ENCODE measurements around the gene DYRK3.
"Not testable (repeated sequence)": the region's sequence is repeated elsewhere in the genome, so short reads cannot be mapped to it uniquely, and the experiment has no call there.

Gene DYRK3

DNA sequence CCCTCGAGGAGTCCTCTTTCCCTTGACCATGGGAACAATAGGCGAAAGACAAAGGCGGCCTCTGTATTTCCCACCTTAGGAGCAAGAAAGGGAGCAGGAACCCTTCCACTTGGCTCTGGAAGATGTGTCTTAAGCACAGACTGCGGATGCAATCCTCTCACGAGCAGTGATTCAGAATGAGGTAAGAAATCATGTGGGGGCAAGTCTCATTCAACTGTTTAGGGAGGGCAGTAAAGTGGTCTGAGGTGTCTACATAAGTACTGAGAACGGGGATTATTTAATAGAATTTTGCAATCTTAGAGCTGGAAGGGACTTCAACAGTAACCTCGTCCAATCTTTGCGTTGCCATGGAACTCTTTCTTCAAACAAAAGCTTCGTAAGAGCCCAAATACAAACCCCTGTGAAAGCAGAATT, 1.6 kb upstream of the DYRK3 start:
- DNase-seq = no peak

DNA sequence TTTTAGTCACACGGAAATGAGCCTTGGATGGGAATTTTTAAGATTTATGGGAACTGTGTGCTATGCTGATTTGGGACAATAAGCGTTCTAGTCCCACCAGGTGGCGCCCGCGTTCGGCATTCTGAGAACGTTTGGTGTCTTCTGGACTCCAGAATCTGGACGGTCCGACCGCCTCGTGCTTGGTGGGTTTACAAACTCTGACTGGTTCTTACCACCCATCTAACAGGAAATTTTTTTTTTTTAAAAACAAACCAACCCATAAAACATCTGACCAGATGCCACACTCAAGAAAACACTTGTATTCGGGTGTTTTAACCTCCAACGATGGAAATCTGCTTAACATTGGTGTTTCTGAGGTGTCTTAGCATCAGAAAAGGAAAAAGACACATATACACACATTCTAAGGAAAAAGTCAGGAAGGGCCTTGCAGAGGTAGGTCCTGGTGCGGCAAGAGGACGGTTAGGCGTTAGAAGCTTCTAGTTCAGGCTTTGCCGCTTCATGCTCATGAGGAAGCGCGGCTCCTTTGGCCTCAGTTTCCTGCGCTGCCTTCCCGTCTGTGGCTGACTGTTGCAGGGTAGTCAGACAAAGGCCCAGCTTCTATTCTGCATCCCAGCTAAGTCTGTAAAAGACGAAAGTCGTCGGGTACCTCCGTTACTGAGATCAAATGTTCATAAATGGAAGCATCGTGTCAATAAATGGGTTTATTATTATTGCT, 814 bp upstream of the DYRK3 start:
- DNase-seq = peak; percentile 80

DNA sequence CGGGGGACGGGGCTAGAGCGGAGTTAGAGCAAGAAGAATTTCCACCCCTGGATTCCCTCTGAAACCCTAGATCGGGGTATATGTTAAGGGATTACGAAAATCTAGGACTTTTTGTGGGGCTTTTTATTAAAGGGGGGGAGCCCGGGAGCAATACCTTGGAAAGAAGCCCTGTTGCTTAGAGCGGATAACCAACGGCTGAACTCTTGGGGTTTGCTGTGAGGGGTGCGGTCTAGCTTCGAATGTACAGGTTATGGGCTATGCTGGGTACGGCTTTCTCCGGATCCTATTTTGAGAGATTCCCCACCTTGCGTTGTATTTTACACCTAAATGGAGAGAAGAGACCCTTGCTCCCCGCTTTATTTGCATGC, 626 bp downstream of the DYRK3 start:
- no peak for DNase-seq

DNA sequence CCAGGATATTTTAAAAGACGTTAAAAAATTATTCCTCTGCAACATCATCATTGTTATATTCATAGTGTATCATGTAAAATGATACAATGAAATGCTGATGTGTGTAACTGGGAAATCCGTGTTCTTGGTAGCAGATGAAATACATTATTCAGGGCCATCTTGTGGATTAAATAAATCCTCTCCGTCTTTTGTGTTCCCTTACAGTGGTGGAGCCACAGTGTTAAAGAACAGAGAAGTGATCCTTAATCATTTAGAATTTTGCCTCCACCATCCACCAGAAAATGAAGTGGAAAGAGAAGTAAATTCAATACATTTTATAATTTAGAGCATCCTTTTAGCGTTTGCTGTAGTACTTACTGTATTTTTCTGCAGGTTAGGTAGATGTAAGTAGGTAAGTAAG, 1.3 kb downstream of the DYRK3 start:
- DNase-seq = no peak

DNA sequence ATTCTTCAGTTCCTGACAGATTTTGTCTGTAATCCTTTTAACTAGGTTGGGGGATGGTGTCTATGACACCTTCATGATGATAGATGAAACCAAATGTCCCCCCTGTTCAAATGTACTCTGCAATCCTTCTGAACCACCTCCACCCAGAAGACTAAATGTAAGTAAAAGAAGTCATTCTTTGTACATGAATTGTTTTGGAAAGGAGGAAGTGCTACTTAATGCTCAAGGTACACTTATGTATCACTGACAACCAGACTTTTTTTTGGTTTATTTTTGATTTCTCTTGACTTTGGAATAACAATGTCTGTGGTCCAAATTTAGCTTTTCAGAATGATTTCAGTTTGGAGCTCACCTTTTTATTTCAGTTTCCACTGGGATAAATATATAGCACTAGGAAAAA, 2.3 kb downstream of the DYRK3 start:
- DNase-seq = no peak

DNA sequence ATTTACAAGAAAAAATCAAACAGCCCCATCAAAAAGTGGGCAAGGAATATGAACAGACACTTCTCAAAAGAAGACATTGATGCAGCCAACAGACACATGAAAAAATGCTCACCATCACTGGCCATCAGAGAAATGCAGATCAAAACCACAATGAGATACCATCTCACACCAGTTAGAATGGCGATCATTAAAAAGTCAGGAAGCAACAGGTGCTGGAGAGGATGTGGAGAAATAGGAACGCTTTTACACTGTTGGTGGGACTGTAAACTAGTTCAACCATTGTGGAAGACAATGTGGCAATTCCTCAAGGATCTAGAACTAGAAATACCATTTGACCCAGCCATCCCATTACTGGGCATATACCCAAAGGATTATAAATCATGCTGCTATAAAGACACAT, 6.7 kb downstream of the DYRK3 start:
- not testable (repeated sequence) for DNase-seq

DNA sequence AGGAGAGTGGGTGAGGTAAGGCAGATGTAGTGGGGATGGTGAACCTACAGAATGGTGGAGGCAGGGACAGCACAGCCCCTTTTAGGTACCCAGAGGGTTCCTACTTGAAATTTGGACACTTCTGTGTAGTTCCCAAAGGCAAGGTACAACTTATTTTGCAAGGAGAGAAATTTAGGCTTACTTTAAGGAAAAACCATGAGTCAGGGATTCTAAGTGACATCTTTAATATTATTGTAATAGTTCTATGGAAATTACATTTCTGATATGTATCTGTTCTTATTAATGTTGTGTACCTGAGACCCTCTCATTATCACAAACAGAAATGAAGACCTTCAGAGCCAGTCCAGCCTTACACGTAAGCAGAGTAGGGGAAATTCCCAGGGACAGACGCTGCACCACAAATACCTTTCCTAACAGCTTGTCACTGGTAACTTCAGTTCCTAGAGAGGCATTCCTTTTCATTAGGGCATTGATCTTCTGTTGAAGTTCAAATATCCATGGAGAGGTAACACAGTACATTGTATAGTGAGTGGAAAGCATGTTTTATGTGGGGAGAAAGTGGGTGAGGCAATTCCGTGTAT, 7.9 kb downstream of the DYRK3 start:
- no peak for DNase-seq

DNA sequence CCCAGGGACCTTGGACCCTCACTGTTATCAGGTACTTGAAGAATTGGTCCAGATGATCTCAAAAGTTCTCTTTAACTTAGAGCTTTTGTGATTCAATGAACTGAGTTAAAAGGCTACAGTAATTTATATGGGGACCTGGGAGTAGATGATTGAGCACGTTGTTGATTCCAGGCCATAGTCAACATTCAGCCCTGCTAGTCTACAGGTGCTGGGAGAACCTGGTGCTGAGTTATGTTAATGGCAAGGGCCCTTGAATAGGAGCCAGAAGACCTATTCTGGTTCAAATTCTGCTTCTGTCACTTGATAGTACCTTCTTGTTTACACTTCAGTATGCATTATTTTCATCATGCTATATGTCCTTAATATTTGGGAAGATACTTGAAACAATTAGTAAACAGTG, 11.2 kb downstream of the DYRK3 start:
- no peak for DNase-seq

DNA sequence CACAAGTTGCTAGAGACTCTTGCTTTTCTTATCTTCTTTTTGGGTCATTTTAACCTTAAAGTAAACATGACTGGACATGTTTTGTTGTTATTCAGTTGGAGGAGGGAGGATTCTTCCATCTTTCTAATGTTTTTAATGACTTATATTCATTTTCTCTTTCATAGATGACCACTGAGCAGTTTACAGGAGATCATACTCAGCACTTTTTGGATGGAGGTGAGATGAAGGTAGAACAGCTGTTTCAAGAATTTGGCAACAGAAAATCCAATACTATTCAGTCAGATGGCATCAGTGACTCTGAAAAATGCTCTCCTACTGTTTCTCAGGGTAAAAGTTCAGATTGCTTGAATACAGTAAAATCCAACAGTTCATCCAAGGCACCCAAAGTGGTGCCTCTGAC, 11.9 kb downstream of the DYRK3 start:
- no peak for DNase-seq

DNA sequence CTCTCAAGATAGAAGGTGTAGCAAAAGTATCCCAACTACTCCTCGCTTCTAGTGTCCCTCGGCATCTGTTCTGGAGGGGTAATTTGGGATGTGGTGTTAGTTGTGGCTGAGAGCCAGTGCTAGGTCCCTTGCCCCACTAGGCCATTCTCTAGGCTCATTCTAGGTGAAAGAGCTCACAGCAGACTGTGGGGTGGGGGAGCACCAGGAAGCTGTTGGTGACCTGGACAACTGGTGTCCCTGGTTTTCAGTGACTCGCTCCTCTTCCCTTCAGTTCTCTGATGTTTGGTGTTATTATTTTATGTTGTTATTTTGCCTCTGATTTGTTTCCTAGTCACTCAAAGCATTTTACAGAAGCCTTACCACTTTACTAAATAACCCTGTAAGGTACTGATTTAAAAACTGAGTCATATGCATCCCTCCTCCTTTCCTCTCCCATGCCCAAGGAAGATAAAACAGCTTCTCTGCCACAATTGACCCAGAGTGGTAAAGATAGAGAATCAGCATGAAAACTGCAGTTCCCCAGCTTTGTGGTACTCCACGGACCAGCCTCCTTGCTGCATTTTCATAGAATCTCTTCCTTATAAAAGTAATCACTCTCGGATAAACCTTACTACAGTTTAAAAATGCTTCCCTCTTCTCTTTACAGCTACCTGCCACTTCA, 14.1 kb downstream of the DYRK3 start:
- DNase-seq = no peak

DNA sequence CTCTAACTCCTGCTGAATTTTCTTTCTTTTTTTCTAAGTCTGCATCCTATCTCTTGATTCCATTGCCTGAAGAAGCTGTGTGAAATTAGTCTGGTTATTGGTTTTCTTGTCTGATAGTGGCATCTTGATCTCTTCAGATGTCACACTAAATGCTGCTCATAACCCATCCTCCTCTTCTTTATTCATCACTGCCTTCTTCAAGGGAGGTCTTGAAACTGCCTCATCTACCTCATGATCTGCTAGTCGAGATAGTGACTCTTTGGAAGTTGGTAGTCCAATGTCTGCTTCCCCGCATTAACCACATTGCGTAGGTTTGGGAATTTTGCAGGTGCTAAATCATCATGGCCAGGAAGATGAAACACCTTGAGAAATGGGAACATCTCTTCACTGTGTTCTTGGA, 15.7 kb downstream of the DYRK3 start:
- DNase-seq = no peak

DNA sequence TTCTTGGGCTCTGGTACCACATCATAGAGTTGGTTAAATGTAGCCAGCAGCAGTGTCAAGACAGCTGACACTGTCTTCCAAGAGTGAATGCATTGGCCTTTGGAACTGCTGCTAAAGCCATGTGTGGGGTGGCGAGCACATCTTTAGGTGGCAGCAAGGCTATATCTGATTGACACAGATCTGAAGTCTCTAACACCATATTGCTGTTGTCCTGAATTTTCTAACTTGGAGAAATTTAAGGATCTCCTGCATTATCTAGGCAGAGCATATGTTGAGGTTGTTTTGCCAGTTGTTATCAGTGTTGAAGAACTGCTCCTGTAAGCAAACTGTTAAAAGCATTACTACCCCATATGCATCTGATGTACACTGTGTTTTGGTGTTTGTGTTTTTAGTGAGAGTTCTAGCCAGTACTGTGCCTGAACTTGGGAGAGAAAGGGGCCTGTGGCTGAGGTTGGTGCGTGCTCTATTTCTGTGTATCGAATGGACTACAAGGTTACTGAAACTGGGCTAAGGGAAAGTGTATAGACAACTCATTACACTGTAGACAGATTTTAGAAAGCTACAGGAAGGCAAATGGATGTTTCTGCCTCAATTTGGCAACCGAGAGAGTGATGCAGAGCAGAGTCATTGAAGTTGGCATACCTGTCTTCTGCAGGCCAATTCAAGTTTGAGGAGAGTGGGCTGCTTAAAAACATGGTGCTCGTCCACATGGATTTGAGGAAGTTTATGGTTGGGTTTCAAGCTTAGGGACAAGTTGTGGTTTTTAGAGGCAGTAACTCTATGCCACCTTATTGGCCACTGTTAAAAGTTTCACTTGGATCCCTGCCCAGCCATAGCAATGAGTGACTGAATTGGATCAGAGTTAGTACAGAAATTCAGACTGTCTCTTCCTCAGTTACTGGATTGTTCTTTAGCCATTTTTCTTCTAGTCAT, 16.9 kb downstream of the DYRK3 start:
- DNase-seq = no peak

DNA sequence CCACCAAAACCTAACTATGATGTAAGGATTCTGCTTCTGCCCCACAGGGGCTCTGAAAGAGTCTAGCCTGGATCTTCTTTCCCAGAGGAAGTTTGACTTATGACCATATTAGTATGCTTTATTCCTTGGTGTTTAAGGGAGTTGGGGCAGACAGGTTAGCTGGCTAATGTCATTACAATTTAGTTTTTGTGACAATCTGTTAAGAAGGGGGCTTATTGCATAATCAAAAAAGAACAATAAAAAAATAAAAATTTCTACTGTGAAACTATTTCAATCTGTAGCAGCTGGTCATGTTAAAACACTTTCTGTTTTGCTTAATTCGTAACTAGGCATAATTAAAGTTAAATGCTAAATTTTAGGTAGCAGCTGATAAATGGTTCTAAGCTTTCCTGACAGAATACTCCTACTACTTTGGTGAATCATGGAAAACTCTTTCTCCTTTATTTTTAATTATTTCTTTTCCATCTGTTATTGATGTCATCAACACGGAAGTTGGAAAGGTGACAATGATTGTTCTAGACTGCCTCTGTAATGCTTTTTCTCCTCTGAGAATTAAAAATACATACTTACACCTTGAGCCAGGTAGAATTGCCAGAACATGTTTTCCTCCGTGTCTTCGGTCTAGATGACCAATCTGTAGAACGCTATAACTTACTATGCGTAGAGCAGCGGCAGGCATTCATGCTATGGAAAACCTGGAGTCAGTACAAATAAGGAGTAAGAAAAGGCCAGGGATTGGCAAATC, 18.6 kb downstream of the DYRK3 start:
- DNase-seq = no peak

DNA sequence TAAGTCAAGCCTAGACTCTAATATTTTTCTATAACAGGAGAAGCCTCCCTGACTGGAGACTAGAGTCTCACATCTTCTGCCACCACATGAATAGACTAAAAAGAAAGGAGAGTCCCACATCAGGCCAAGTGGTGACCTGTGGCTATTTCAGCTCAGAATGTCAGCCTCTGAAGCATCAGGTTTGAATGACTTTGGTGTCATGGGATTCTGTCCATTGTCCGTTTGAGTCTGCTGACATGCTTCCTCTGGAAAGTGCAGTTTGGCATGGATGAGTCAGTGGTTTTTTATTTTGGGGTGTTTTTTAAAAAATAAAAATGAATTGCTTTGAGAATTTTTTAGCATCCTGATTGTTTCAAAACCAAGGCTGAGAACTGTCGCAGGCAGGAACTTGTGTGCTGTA, 19.5 kb downstream of the DYRK3 start:
- no peak for DNase-seq

DNA sequence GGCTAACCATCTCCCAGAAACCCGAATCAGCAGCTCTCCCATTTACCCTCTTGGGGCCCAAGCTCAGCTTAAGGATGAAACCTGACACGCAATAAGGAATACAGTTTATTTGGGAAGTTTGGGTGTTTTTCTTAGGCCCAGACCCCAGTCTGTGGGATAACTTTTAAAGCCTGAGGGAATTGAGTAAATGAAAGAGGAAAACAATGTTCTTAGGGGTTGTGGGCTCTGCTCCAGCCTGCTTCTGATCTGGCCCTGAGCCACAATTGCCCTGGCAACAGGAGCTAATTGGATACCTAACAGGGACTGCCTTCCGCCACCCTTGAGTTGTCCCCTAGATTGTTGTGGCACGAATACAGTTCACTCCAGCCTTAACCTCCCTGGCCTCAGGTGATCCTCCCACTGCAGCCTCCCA, 20.1 kb downstream of the DYRK3 start:
- no peak for DNase-seq

DNA sequence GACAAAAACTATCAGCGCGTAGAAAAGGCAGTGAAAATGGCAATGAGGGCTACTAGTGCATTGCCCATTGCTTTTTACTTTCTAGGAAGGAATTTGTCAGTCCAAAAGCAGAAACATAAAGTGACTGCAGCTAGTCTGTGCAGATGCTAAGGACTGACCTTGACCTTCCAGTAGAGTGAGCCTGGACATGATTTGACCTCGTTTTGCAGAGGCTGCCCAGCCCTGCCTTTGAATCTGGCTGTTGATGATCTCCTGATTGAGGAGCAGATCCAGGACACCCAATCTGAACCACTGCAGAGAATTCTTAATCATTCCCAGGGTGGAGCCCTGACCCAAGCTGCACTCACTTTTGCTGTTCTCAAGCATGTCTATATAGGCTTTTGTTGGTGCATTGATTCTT, 21.6 kb downstream of the DYRK3 start:
- no peak for DNase-seq

DNA sequence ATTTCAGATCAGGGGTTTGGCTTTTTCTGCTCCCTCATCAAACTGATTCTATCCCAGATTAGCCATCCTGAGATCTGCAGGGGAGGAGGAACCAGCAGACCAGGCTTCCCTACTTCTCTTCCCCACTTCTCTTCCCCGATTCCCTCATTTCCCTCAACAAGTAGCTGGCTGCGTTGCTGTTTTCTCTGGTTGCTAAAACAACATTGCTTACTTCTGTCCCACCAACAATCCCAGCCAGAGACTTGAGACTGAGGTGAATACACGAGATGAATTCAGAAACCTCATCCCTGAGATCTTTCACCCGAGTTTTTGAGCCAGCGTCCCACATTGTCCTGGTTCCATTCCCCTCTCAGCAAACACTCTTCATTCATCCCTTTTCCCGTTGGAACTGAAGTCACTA, 22.4 kb downstream of the DYRK3 start:
- DNase-seq = no peak

DNA sequence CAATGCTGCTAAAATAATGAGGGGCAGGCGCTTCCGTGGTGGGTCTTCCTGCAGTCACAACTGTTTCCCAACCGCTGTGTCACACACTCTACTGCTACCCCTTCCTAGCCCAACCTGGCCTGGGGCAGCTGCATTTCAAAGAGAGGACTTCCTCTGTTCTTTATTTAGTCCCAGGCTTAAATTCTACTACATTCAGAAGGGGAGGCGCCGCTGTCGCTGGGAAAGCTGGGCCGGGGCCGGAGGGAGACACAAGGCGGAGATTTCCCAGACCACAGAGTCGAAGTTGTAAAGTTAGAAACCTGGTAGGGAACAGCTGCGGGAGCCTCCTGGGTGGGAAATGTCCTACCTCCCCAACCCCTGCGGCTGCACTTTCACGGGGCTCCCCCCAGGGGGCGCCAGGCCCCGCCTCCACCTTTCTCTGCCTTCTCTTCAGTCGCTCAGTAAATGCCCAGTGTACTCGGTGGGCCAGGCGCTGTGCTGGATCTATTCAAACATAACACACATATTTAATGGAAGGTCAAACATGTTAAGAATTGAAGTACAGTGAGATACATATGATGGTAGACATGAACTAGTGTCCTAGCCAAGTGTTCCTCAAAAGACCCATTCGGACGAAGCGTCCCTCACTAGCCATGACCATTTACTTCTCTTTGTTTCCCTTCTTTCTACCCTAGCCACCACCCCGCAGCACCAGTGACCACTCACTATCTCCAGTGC, 23.1 kb downstream of the DYRK3 start:
- peak; percentile 65 for DNase-seq

DNA sequence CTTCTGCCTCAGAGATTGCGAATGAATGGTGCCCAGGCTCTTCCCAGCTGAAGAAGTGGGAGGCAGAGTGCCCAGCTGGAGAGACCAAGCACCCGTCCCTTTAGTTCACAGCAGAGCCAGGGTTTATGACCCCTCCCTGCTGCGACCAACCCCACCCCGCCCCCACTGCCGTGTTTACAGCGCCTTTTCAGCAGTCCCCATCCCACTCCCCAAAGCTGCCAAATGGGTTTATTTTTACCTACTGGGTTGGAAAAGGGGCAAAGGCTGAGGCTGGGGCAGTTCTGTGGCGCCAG, 23.6 kb downstream of the DYRK3 start:
- DNase-seq = no peak

DNA sequence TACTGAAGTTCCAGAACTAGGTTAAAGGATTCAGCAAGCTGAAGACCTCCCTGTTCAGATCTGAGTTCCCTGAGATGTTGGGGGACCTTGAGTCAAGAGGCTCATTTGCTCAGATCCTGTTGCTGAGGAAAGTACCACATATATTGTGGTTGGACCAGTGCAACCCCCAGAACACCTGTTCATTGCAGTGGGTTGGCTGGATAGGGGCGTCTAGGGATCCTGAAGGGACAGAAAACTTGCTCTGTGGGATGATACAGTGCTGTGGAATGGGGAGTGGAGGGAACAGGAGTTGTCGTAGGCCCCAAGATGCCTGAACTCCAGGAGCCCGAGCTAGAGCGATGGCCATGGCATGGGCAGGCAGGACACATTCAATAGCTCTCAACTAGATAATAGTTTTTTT, 24.8 kb downstream of the DYRK3 start:
- no peak for DNase-seq

DNA sequence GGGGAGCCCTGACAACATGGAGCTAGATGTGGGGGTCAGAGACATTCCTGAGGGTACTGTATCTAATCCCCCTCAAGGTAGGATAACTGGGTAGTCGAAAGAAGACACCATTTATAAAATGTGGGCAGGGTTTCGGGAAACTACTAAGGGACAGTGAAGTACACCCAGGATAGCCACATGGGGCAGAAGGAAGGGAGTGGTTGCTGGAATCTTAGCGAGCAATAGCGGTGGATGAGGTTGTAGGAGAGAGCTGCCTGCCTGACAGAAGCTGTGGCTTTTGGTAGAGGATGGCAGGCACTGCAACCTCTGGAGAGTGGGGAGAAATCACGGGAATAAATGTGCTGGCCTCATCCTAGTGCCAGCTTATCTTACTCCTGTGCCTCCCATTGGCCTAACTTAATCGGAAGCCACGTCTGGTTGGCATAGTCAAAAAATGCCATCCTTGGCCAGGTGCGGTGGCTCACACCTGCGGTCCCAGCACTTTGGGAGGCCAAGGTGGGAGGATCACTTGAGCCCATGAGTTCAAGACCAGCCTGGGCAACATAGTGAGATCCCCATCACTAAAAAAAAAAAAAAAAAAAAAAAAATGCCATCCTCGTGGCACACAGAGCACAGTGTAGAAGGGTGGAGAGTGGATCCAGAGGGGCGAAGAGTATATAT, 26.0 kb downstream of the DYRK3 start:
- DNase-seq = no peak

Data from activated CD4-positive, CD25-positive, alpha-beta regulatory T cell treated with anti-CD3 and anti-CD28 coated beads, Interleukin-2, amount 50 U/mL, for 72 hours (primary cell).